LNCAP (cell line): Measurements from ENCODE around the gene FDPS.

Experiments
- TF ChIP-seq, protein P1 (sequence below): fragments of 450-650 bp; IDR thresholded peaks from 2 replicates; pipeline ENCODE4 v1.5.1; 2017; ENCODE audit warnings: mild to moderate bottlenecking

The FDPS gene

DNA sequence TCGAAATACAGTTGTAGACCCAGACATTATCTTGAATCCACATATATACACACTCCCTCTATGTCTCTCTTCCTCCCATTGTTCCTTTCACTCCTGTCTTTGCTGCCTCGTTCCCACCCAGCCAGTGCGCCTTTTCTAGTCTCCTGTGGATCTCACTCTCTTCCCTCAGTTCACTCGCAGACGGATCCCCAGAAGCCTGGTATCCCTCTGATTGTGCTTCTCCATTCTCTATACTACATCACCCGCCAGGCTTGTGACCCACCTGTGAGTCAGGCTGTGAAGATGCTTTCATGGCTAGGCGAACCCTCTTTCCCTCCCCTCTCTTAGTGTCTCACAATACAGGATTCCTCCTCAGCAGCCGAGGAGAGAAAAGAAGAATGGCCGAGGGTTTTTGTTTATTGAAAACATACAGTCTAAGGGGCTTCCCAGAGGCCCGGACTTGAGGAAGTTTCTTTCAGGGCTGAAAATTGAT is 29.9 kb upstream of the FDPS start:
- TF ChIP-seq, protein P1, sequence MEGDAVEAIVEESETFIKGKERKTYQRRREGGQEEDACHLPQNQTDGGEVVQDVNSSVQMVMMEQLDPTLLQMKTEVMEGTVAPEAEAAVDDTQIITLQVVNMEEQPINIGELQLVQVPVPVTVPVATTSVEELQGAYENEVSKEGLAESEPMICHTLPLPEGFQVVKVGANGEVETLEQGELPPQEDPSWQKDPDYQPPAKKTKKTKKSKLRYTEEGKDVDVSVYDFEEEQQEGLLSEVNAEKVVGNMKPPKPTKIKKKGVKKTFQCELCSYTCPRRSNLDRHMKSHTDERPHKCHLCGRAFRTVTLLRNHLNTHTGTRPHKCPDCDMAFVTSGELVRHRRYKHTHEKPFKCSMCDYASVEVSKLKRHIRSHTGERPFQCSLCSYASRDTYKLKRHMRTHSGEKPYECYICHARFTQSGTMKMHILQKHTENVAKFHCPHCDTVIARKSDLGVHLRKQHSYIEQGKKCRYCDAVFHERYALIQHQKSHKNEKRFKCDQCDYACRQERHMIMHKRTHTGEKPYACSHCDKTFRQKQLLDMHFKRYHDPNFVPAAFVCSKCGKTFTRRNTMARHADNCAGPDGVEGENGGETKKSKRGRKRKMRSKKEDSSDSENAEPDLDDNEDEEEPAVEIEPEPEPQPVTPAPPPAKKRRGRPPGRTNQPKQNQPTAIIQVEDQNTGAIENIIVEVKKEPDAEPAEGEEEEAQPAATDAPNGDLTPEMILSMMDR: no peak

DNA sequence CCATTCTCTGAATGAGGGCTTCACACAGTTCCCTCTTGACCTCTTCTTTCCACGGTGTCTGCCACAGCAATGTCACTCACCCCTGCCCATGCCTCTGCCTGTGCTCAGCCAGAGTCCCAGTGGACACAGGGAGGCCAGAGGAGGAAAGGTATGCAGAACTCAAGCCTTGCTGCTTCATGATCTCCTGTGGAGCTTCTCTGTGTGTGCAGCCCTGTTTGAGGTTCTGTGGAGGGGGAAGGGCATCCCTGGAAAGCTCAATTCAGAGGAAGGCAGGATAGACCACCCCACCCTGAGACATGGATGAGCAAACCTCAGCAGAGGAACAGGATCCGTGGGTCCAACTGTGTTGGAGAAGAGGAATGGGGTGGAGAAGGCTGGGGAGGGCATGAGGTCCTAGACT is 29.4 kb upstream of the FDPS start:
- TF ChIP-seq, protein P1: no peak

GRCh38 chr1:155282488-155283091 is 26.1 kb upstream of the FDPS start:
- TF ChIP-seq, protein P1: no peak

DNA sequence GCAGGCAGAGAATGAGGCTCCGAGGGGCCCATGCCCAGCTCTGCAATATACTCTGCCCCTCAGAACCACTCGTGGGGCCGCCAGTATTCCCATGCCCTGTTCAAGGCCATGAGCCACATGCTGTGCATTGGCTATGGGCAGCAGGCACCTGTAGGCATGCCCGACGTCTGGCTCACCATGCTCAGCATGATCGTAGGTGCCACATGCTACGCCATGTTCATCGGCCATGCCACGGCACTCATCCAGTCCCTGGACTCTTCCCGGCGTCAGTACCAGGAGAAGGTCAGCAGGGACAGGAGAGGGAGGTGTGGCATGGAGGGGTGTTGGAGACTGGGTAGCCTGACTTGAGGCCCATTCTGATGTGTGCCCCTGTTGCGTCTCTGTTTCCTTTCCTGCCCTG is 24.2 kb upstream of the FDPS start:
- TF ChIP-seq, protein P1: no peak

DNA sequence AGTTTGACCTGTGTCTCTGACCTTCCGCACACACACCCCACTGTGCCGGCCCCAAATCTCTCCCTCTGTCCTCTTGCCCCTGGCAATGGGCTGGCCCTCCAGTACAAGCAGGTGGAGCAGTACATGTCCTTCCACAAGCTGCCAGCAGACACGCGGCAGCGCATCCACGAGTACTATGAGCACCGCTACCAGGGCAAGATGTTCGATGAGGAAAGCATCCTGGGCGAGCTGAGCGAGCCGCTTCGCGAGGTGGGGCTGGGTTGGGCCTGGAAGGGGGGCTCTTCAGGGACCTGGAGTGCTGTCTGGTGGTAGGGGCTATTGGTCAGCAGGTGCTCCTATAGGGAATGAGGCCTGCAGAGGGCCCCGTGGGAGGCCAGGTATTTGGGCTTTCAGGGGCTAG is 23.6 kb upstream of the FDPS start:
- TF ChIP-seq, protein P1: no peak

- TF ChIP-seq, protein P1: no peak
Observed at GRCh38 chr1:155285631-155286044, 23.0 kb upstream of the FDPS start.

DNA sequence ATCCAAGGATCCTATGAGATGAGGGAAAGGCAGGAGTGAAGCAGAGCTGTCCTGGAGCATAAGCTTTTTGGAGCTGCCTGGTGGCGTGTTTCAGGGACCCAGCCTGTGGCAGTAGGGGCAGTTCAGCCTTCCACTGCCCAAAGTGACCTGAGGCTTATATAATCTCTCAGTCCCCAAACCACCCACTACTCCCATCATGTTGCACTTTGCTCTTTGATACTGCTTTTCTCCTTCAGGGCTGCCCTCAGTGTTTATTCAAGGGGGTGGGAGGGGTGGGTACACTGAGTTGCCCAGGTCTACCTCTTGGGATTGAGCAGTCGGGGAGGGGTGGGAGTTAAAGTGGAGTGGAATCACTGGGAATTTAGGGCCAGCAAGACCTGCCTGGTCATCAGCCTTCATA is 22.1 kb upstream of the FDPS start:
- TF ChIP-seq, protein P1: no peak

GRCh38 chr1:155287987-155288543 is 20.6 kb upstream of the FDPS start:
- TF ChIP-seq, protein P1: no peak
